ENCODE data around the gene CDK17. TPM values are rescaled to one million over a fixed set of nuclear protein-coding genes. Genes with fewer than 3 reads are reported as not detected.

Gene CDK17
- total and polyA plus RNA-seq, 5 experiments from 2014 or later: 22.1 to 75.6 (median 32.2) TPM

- H3K27me3 Mint-ChIP-seq: no peaks in the 10 kb centered on the region
- H3K9me3 Mint-ChIP-seq: no peaks in the 10 kb centered on the region
- H3K36me3 Mint-ChIP-seq: peaks cover 0 to 7% (median 3%) of the 10 kb centered on the region in 3 donors
- peaks cover 24 to 82% (median 69%) of the 10 kb centered on the region in 4 donors for H3K4me1 Mint-ChIP-seq
- POLR2A ChIA-PET: interaction anchor here (0.8 to 2.1 kb wide), 2 partner anchors 9 to 13 kb away, joined by 3 to 6 read pairs; no protein-coding TSS in a partner anchor
- H3K4me3 Mint-ChIP-seq: peak overlapping the region in 1 of 10 donors; percentile 32
- DNase-seq: no peak
- peak overlapping the region in 2 of 10 donors; percentile 32 to 36 for H3K27ac Mint-ChIP-seq
- ATAC-seq: no peak
These were observed 34.4 kb downstream of the CDK17 start for GRCh38 chr12:96365604-96366380.

- POLR2A ChIA-PET: no interaction called here
- H3K27ac Mint-ChIP-seq: peak overlapping the region in 3 of 10 donors; percentile 2 to 57 (median 4)
- no peak for ATAC-seq
- H3K4me1 Mint-ChIP-seq: peaks cover 30 to 89% (median 77%) of the 10 kb centered on the region in 4 donors
- H3K4me3 Mint-ChIP-seq: no peak overlapping the region
- no peaks in the 10 kb centered on the region for H3K9me3 Mint-ChIP-seq
- H3K36me3 Mint-ChIP-seq: peaks cover 0 to 4% (median 0%) of the 10 kb centered on the region in 3 donors
- no peak for DNase-seq
- no peaks in the 10 kb centered on the region for H3K27me3 Mint-ChIP-seq
These were observed 36.0 kb downstream of the CDK17 start for GRCh38 chr12:96364092-96364700.

GRCh38 chr12:96361074-96361473, 39.2 kb downstream of the CDK17 start:
- DNase-seq (no peak), ATAC-seq (no peak)
- POLR2A ChIA-PET: no interaction called here
- Mint-ChIP-seq H3K27ac (peak overlapping the region in 6 of 10 donors; percentile 9 to 74 (median 60)), H3K4me3 (peak overlapping the region in 4 of 10 donors; percentile 9 to 41 (median 23)), H3K36me3 (peaks cover 0 to 4% (median 0%) of the 10 kb centered on the region in 3 donors), H3K9me3 (no peaks in the 10 kb centered on the region), H3K27me3 (no peaks in the 10 kb centered on the region), H3K4me1 (peaks cover 23 to 84% (median 69%) of the 10 kb centered on the region in 4 donors)

- H3K27me3 Mint-ChIP-seq: no peaks in the 10 kb centered on the region
- ATAC-seq (peak in 1 of 2 donors; percentile 24), DNase-seq (no peak)
- POLR2A ChIA-PET: interaction anchor here (1.3 kb wide), 1 partner anchor 40 kb away, joined by 3 read pairs; the partner anchor contains the start of gene CDK17
- H3K4me1 Mint-ChIP-seq: peaks cover 24 to 84% (median 67%) of the 10 kb centered on the region in 4 donors
- no peaks in the 10 kb centered on the region for H3K9me3 Mint-ChIP-seq
- peak overlapping the region in 7 of 10 donors; percentile 2 to 52 (median 30) for H3K4me3 Mint-ChIP-seq
- H3K36me3 Mint-ChIP-seq: peaks cover 0 to 4% (median 0%) of the 10 kb centered on the region in 3 donors
- peak overlapping the region in 7 of 10 donors; percentile 1 to 74 (median 44) for H3K27ac Mint-ChIP-seq
These were observed 39.7 kb downstream of the CDK17 start for GRCh38 chr12:96360550-96360949.

GRCh38 chr12:96359328-96359727, 40.9 kb downstream of the CDK17 start:
- H3K27me3 Mint-ChIP-seq: no peaks in the 10 kb centered on the region
- peak overlapping the region in 2 of 10 donors; percentile 14 to 15 for H3K27ac Mint-ChIP-seq
- ATAC-seq (no peak), DNase-seq (no peak)
- peaks cover 31 to 84% (median 72%) of the 10 kb centered on the region in 4 donors for H3K4me1 Mint-ChIP-seq
- peaks cover 0 to 4% (median 0%) of the 10 kb centered on the region in 3 donors for H3K36me3 Mint-ChIP-seq
- POLR2A ChIA-PET: interaction anchor here (1.3 kb wide), 1 partner anchor 41 kb away, joined by 3 read pairs; the partner anchor contains the start of gene CDK17
- H3K4me3 Mint-ChIP-seq: no peak overlapping the region
- no peaks in the 10 kb centered on the region for H3K9me3 Mint-ChIP-seq

GRCh38 chr12:96356831-96357230, 43.4 kb downstream of the CDK17 start:
- Mint-ChIP-seq H3K36me3 (peaks cover 0 to 2% (median 0%) of the 10 kb centered on the region in 3 donors), H3K4me3 (no peak overlapping the region), H3K27me3 (no peaks in the 10 kb centered on the region), H3K9me3 (no peaks in the 10 kb centered on the region), H3K27ac (peak overlapping the region in 1 of 10 donors; percentile 23), H3K4me1 (peaks cover 39 to 87% (median 79%) of the 10 kb centered on the region in 4 donors)
- POLR2A ChIA-PET: interaction anchor here (1.0 to 1.1 kb wide), 2 partner anchors 9 to 43 kb away, joined by 3 to 4 read pairs; partner anchors contain the start of gene CDK17
- ATAC-seq: no peak
- no peak for DNase-seq

GRCh38 chr12:96354844-96355534, 45.2 kb downstream of the CDK17 start:
- Mint-ChIP-seq H3K27me3 (no peaks in the 10 kb centered on the region), H3K36me3 (no peaks in the 10 kb centered on the region), H3K9me3 (no peaks in the 10 kb centered on the region), H3K4me1 (peaks cover 34 to 85% (median 80%) of the 10 kb centered on the region in 4 donors), H3K4me3 (peak overlapping the region in 6 of 10 donors; percentile 2 to 52 (median 12)), H3K27ac (peak overlapping the region in 9 of 10 donors; percentile 8 to 83 (median 59))
- POLR2A ChIA-PET: no interaction called here
- ATAC-seq: no peak
- no peak for DNase-seq

GRCh38 chr12:96354326-96354725, 45.9 kb downstream of the CDK17 start:
- Mint-ChIP-seq H3K4me3 (peak overlapping the region in 4 of 10 donors; percentile 0 to 70 (median 20)), H3K36me3 (no peaks in the 10 kb centered on the region), H3K4me1 (peaks cover 35 to 86% (median 77%) of the 10 kb centered on the region in 4 donors), H3K27me3 (no peaks in the 10 kb centered on the region), H3K9me3 (no peaks in the 10 kb centered on the region), H3K27ac (peak overlapping the region in 9 of 10 donors; percentile 13 to 77 (median 35))
- ATAC-seq (peak in 1 of 2 donors; percentile 22), DNase-seq (no peak)
- POLR2A ChIA-PET: no interaction called here

GRCh38 chr12:96352161-96352835, 47.9 kb downstream of the CDK17 start:
- H3K9me3 Mint-ChIP-seq: no peaks in the 10 kb centered on the region
- peak overlapping the region; percentile 15 to 86 (median 62) for H3K27ac Mint-ChIP-seq
- no peak for DNase-seq
- peak overlapping the region in 6 of 10 donors; percentile 1 to 58 (median 24) for H3K4me3 Mint-ChIP-seq
- H3K4me1 Mint-ChIP-seq: peaks cover 40 to 92% (median 80%) of the 10 kb centered on the region in 4 donors
- POLR2A ChIA-PET: interaction anchor here (0.6 to 1.3 kb wide), 2 partner anchors 23 to 39 kb away, joined by 3 to 7 read pairs; no protein-coding TSS in a partner anchor
- H3K36me3 Mint-ChIP-seq: no peaks in the 10 kb centered on the region
- no peaks in the 10 kb centered on the region for H3K27me3 Mint-ChIP-seq
- ATAC-seq: peak; percentile 21 to 30

- POLR2A ChIA-PET: no interaction called here
- H3K36me3 Mint-ChIP-seq: peaks cover 0 to 5% (median under 1%) of the 10 kb centered on the region in 3 donors
- DNase-seq: no peak
- ATAC-seq: peak in 1 of 2 donors; percentile 13
- no peaks in the 10 kb centered on the region for H3K27me3 Mint-ChIP-seq
- peaks cover 46 to 90% (median 83%) of the 10 kb centered on the region in 4 donors for H3K4me1 Mint-ChIP-seq
- peak overlapping the region in 3 of 10 donors; percentile 24 to 29 (median 27) for H3K4me3 Mint-ChIP-seq
- peaks cover 0 to 1% (median 0%) of the 10 kb centered on the region in 9 donors for H3K9me3 Mint-ChIP-seq
- H3K27ac Mint-ChIP-seq: peak overlapping the region in 8 of 10 donors; percentile 14 to 74 (median 54)
These were observed 49.3 kb downstream of the CDK17 start for GRCh38 chr12:96350982-96351381.

- Mint-ChIP-seq H3K27me3 (no peaks in the 10 kb centered on the region), H3K27ac (peak overlapping the region; percentile 62 to 90 (median 81)), H3K4me1 (peaks cover 36 to 82% (median 70%) of the 10 kb centered on the region in 4 donors), H3K4me3 (peak overlapping the region; percentile 44 to 77 (median 68)), H3K9me3 (peaks cover 5 to 31% (median 20%) of the 10 kb centered on the region in 9 donors), H3K36me3 (peaks cover 23 to 34% (median 27%) of the 10 kb centered on the region in 3 donors)
- POLR2A ChIA-PET: interaction anchor here (0.6 to 1.4 kb wide), 2 partner anchors 21 kb away, joined by 3 to 6 read pairs; no protein-coding TSS in a partner anchor
- DNase-seq (no peak), ATAC-seq (no peak)
These were observed 53.0 kb downstream of the CDK17 start for GRCh38 chr12:96347130-96347699.

Measured in naive thymus-derived CD8-positive, alpha-beta T cell (primary cell).